BE2C (cell line): ENCODE results near the gene TENM4.

Experiments
- DNase-seq: peaks from one replicate; pipeline ENCODE4 v3.0.0-alpha.2; 2020
- H3K27me3 ChIP-seq: fragments of 250-450 bp; sonication (Bioruptor Pico); 2 replicates; pipeline ENCODE4 v1.5.1; 2020; ENCODE audit warnings: mild to moderate bottlenecking
- H3K36me3 ChIP-seq: fragments of 250-450 bp; sonication (Bioruptor Pico); 2 replicates; pipeline ENCODE4 v1.5.1; 2020; ENCODE audit warnings: mild to moderate bottlenecking
- H3K4me1 ChIP-seq: fragments of 250-450 bp; sonication (Bioruptor Pico); 2 replicates; pipeline ENCODE4 v1.5.1; 2020
- H3K4me3 ChIP-seq: 2 replicates; pipeline ENCODE4 v1.5.1; 2011; ENCODE audit warnings: low read depth, low read length
- H3K9me3 ChIP-seq: fragments of 250-450 bp; sonication (Bioruptor Pico); 2 replicates; pipeline ENCODE4 v1.5.1; 2020
- CTCF ChIP-seq: IDR thresholded peaks from 2 replicates; pipeline ENCODE4 v1.5.1; 2012; ENCODE audit warnings: mild to moderate bottlenecking, low read depth, low read length

Gene TENM4

GRCh38 chr11:78798663-78799062 lies 642.2 kb downstream of the TENM4 start:
- Histone ChIP-seq H3K4me1 (peaks cover 38% of the 10 kb centered on the region), H3K9me3 (no peaks in the 10 kb centered on the region), H3K4me3 (no peak overlapping the region), H3K27me3 (no peaks in the 10 kb centered on the region), H3K36me3 (peaks cover 36% of the 10 kb centered on the region)
- peak; percentile 97 for TF ChIP-seq CTCF
- DNase-seq: peak; percentile 86

DNA sequence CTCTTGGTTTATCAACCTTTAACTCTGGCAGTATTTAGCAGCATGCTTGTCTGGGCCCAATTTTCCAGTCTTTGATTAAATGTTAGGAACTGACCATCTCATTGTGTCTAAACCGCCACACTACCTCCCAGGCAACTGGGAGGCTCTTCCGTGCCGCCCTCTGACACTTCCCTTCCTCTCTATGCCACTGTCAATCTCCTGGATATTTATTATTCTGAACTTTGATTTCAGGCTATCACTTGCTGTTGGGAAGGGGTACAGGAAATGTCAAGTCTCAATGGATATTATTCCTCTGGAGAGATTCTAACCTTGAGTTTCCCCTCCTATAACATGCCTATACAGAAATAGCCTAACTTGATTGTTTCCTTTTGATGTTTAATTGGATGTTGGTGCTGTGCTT lies 643.3 kb downstream of the TENM4 start:
- Histone ChIP-seq H3K36me3 (peaks cover 43% of the 10 kb centered on the region), H3K4me1 (peaks cover 38% of the 10 kb centered on the region), H3K9me3 (no peaks in the 10 kb centered on the region), H3K4me3 (no peak overlapping the region), H3K27me3 (no peaks in the 10 kb centered on the region)
- TF ChIP-seq CTCF: no peak
- no peak for DNase-seq

DNA sequence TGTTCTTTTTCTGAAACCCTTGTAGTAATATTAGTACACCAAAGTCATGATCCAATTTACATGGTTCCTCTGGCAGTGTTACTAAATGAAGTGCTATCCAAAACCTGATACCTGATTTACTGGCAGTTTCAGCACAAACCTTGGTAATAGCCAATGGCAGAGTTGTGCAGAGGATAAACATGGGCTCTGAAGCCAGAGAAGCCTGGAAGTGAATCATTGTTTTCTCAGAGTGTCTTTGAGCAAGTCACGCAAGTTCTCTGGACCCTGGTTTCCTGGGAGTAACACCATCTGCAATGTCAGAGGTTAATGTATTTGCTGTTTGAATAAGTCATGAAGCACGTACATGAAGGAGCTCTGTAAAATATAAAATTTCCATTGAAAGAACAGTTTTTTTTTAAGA lies 643.9 kb downstream of the TENM4 start:
- H3K4me3 ChIP-seq: no peak overlapping the region
- H3K9me3 ChIP-seq: no peaks in the 10 kb centered on the region
- no peaks in the 10 kb centered on the region for H3K27me3 ChIP-seq
- peaks cover 44% of the 10 kb centered on the region for H3K36me3 ChIP-seq
- no peak for DNase-seq
- peaks cover 35% of the 10 kb centered on the region for H3K4me1 ChIP-seq
- no peak for TF ChIP-seq CTCF

DNA sequence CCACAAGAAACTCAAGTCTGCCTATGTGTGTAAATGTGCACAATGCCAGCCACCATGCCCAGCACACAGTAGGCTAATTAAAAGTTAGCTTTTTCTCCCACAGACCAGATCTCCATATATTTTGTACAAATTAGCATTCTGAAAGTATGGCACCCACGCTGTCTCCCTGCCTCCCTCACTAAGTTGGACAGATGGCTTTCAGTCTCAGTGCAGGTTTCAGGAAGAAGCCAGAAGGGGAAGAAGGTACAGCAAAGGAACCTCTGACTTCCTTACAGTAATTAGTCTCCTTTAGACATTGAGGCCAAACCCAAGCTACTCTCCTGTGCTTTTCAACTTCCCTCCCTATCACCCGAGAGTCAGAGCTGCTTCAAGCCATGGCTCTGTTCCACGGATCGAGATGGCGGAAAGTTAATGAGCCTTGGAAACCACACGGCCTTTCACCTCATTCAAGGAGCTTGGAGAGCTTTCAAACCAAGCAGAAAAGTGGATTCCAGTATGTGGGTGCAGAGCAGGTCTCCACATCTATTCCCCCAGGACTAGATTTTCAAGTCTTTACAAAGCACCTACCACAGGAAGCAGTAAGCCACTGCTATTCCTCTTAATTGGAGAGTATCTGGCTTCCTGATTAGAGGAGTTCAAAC lies 645.1 kb downstream of the TENM4 start:
- TF ChIP-seq CTCF: no peak
- Histone ChIP-seq H3K36me3 (peaks cover 46% of the 10 kb centered on the region), H3K4me3 (no peak overlapping the region), H3K9me3 (no peaks in the 10 kb centered on the region), H3K27me3 (no peaks in the 10 kb centered on the region), H3K4me1 (peaks cover 24% of the 10 kb centered on the region)
- DNase-seq: no peak

GRCh38 chr11:78791964-78792363 lies 648.9 kb downstream of the TENM4 start:
- no peak for TF ChIP-seq CTCF
- DNase-seq: no peak
- no peaks in the 10 kb centered on the region for H3K9me3 ChIP-seq

GRCh38 chr11:78791254-78791653 lies 649.6 kb downstream of the TENM4 start:
- Histone ChIP-seq H3K4me1 (peaks cover 2% of the 10 kb centered on the region), H3K36me3 (peaks cover 57% of the 10 kb centered on the region), H3K9me3 (no peaks in the 10 kb centered on the region), H3K27me3 (no peaks in the 10 kb centered on the region), H3K4me3 (no peak overlapping the region)
- no peak for DNase-seq
- no peak for TF ChIP-seq CTCF

More at GRCh38 chr11:78791964-78792363, 648.9 kb downstream of the TENM4 start:
- no peaks in the 10 kb centered on the region for H3K27me3 ChIP-seq
- peaks cover 58% of the 10 kb centered on the region for H3K36me3 ChIP-seq
- no peaks in the 10 kb centered on the region for H3K4me1 ChIP-seq
- H3K4me3 ChIP-seq: no peak overlapping the region
